WTC11 (cell line): ENCODE measurements around the gene TMEM117. TPM values are rescaled to one million over a fixed set of nuclear protein-coding genes. Genes with fewer than 3 reads are reported as not detected.

Experiments used
- ATAC-seq: fragments of 200-7000 bp; cut with Tn5 transposase; 2 replicates; pipeline ENCODE4 v1.10.0; 2021; ENCODE audit warnings: mild to moderate bottlenecking, moderate library complexity
- CTCF ChIA-PET: fragments of 300-600 bp; sonication (Branson Sonifier 250); formaldehyde crosslinking; loops from one replicate; lab custom pipeline; 2021; ENCODE audit warnings: antibody characterized with exemption; lab: Charles Lee
- POLR2A ChIA-PET: fragments of 350-600 bp; sonication (Branson Sonifier 250); formaldehyde crosslinking; loops from one replicate; lab custom pipeline; 2021; ENCODE audit warnings: antibody characterized with exemption; lab: Charles Lee
- DNase-seq: peaks from one replicate; pipeline ENCODE4 v3.0.0; 2021; ENCODE audit warnings: low spot score
- H3K27ac Mint-ChIP-seq: 2 replicates; pipeline ENCODE4 v1.8.0; 2021; ENCODE audit warnings: mixed read lengths
- H3K27me3 Mint-ChIP-seq: 2 replicates; pipeline ENCODE4 v1.8.0; 2021; ENCODE audit warnings: low read depth, mild to moderate bottlenecking, moderate library complexity, mixed read lengths
- H3K36me3 Mint-ChIP-seq: 2 replicates; pipeline ENCODE4 v1.8.0; 2021; ENCODE audit warnings: mixed read lengths
- H3K4me1 Mint-ChIP-seq: 2 replicates; pipeline ENCODE4 v1.8.0; 2022; ENCODE audit warnings: mixed read lengths
- H3K4me3 Mint-ChIP-seq: 2 replicates; pipeline ENCODE4 v1.8.0; 2021; ENCODE audit warnings: mild to moderate bottlenecking, moderate library complexity, mixed read lengths
- H3K9me3 Mint-ChIP-seq: 2 replicates; pipeline ENCODE4 v1.8.0; 2021; ENCODE audit warnings: mixed read lengths
- ATF2 ChIP-seq: sonication (generic); formaldehyde crosslinking; IDR thresholded peaks from 2 replicates; pipeline ENCODE4 v1.8.1; 2022; ENCODE audit warnings: low read depth, missing genetic modification reagents, borderline replicate concordance
- ATF6 ChIP-seq: sonication (generic); formaldehyde crosslinking; IDR thresholded peaks from 2 replicates; pipeline ENCODE4 v1.8.1; 2023; ENCODE audit warnings: mild to moderate bottlenecking, missing genetic modification reagents
- CREM ChIP-seq: sonication (generic); formaldehyde crosslinking; IDR thresholded peaks from 2 replicates; pipeline ENCODE4 v1.8.1; 2022; ENCODE audit warnings: mild to moderate bottlenecking, missing genetic modification reagents, moderate library complexity
- E2F4 ChIP-seq: sonication (generic); formaldehyde crosslinking; IDR thresholded peaks from 2 replicates; pipeline ENCODE4 v1.8.1; 2022; ENCODE audit warnings: low read depth, mild to moderate bottlenecking, moderate library complexity, missing genetic modification reagents, borderline replicate concordance
- E2F5 ChIP-seq: sonication (generic); formaldehyde crosslinking; IDR thresholded peaks from 2 replicates; pipeline ENCODE4 v1.8.1; 2022; ENCODE audit warnings: mild to moderate bottlenecking, moderate library complexity, missing genetic modification reagents
- ELF4 ChIP-seq: sonication (generic); formaldehyde crosslinking; IDR thresholded peaks from 2 replicates; pipeline ENCODE4 v1.8.1; 2022; ENCODE audit warnings: low read depth, mild to moderate bottlenecking, moderate library complexity, missing genetic modification reagents
- EMX1 ChIP-seq: fragments of 250-450 bp; sonication (Bioruptor Pico); IDR thresholded peaks from 2 replicates; pipeline ENCODE4 v1.8.0; 2021; ENCODE audit warnings: mild to moderate bottlenecking
- GABPB1 ChIP-seq: sonication (generic); formaldehyde crosslinking; IDR thresholded peaks from 2 replicates; pipeline ENCODE4 v1.8.1; 2023; ENCODE audit warnings: mild to moderate bottlenecking, missing genetic modification reagents
- GRHL2 ChIP-seq: fragments of 250-450 bp; sonication (Bioruptor Pico); IDR thresholded peaks from 2 replicates; pipeline ENCODE4 v1.8.0; 2022; ENCODE audit warnings: mild to moderate bottlenecking, moderate library complexity; ENCODE audit not compliant: insufficient replicate concordance, severe bottlenecking
- HMGA2 ChIP-seq: fragments of 250-450 bp; sonication (Bioruptor Pico); IDR thresholded peaks from 2 replicates; pipeline ENCODE4 v1.4.0; 2021; ENCODE audit warnings: mild to moderate bottlenecking, moderate library complexity
- JAZF1 ChIP-seq: fragments of 250-450 bp; sonication (Bioruptor Pico); IDR thresholded peaks from 2 replicates; pipeline ENCODE4 v1.9.0; 2021; ENCODE audit warnings: moderate library complexity, mild to moderate bottlenecking, inconsistent platforms
- JUN ChIP-seq: sonication (generic); formaldehyde crosslinking; IDR thresholded peaks from 2 replicates; pipeline ENCODE4 v1.8.0; 2023; ENCODE audit warnings: mild to moderate bottlenecking, missing genetic modification reagents
- KAT7 ChIP-seq: sonication (generic); formaldehyde crosslinking; IDR thresholded peaks from 2 replicates; pipeline ENCODE4 v1.8.1; 2023; ENCODE audit warnings: missing genetic modification reagents, mild to moderate bottlenecking, borderline replicate concordance
- NFE2L1 ChIP-seq: sonication (generic); formaldehyde crosslinking; IDR thresholded peaks from 2 replicates; pipeline ENCODE4 v1.8.1; 2023; ENCODE audit warnings: missing genetic modification reagents
- NR3C1 ChIP-seq: sonication (generic); formaldehyde crosslinking; conservative IDR thresholded peaks from 2 replicates; pipeline ENCODE4 v1.8.1; 2023; ENCODE audit warnings: low read depth, mild to moderate bottlenecking, missing genetic modification reagents
- OVOL2 ChIP-seq: fragments of 250-450 bp; sonication (Bioruptor Pico); IDR thresholded peaks from 2 replicates; pipeline ENCODE4 v1.9.0; 2021; ENCODE audit warnings: mild to moderate bottlenecking, borderline replicate concordance
- RORB ChIP-seq: fragments of 250-450 bp; sonication (Bioruptor Pico); IDR thresholded peaks from 2 replicates; pipeline ENCODE4 v1.9.0; 2021; ENCODE audit warnings: mild to moderate bottlenecking
- SMAD4 ChIP-seq: sonication (generic); formaldehyde crosslinking; IDR thresholded peaks from 2 replicates; pipeline ENCODE4 v1.8.0; 2022; ENCODE audit warnings: mild to moderate bottlenecking, missing genetic modification reagents
- ZNF263 ChIP-seq: sonication (generic); formaldehyde crosslinking; IDR thresholded peaks from 2 replicates; pipeline ENCODE4 v1.8.1; 2022; ENCODE audit warnings: low read depth, mild to moderate bottlenecking, moderate library complexity, missing genetic modification reagents
- ZNF317 ChIP-seq: sonication (generic); formaldehyde crosslinking; IDR thresholded peaks from 2 replicates; pipeline ENCODE4 v1.8.1; 2023; ENCODE audit warnings: low read depth, mild to moderate bottlenecking, moderate library complexity, missing genetic modification reagents, borderline replicate concordance
- ZNF423 ChIP-seq: fragments of 250-450 bp; sonication (Bioruptor Pico); IDR thresholded peaks from 2 replicates; pipeline ENCODE4 v2.1.2; 2022; ENCODE audit warnings: mild to moderate bottlenecking, moderate library complexity
- ZNF425 ChIP-seq: fragments of 250-450 bp; sonication (Bioruptor Pico); conservative IDR thresholded peaks from 2 replicates; pipeline ENCODE4 v1.9.0; 2021; ENCODE audit warnings: mild to moderate bottlenecking
- ZSCAN18 ChIP-seq: fragments of 250-450 bp; sonication (Bioruptor Pico); IDR thresholded peaks from 2 replicates; pipeline ENCODE4 v2.1.2; 2022; ENCODE audit warnings: mild to moderate bottlenecking, moderate library complexity
- total RNA-seq: library from RNA; stranded (reverse); gene quantifications from 3 replicates; pipeline ENCODE4 v1.2.3, GENCODE V29; 2021

The TMEM117 gene
- total RNA-seq, 1 experiment from 2014 or later = 1.5 TPM

- Mint-ChIP-seq H3K4me1 (peaks cover 7% of the 10 kb centered on the region; the same call in 1 of the 2 replicates), H3K27ac (no peak overlapping the region), H3K36me3 (no peaks in the 10 kb centered on the region), H3K27me3 (no peaks in the 10 kb centered on the region), H3K4me3 (no peak overlapping the region), H3K9me3 (peaks cover 8% of the 10 kb centered on the region; the same call in 1 of the 2 replicates)
- POLR2A ChIA-PET = no interaction called here
- TF ChIP-seq HMGA2 (CRISPR knock-in tag) (no peak), ZNF317 (CRISPR knock-in tag) (no peak), E2F4 (CRISPR knock-in tag) (no peak), CREM (no peak), JAZF1 (no peak), NR3C1 (CRISPR knock-in tag) (no peak), ELF4 (CRISPR knock-in tag) (no peak), NFE2L1 (CRISPR knock-in tag) (no peak), ATF2 (no peak), GRHL2 (CRISPR knock-in tag) (no peak), ZNF423 (no peak), ZNF425 (no peak), KAT7 (CRISPR knock-in tag) (no peak), ZNF263 (CRISPR knock-in tag) (no peak)
- DNase-seq = no peak
- CTCF ChIA-PET = no interaction called here
- ATAC-seq = no peak
These were observed 511.3 kb downstream of the TMEM117 start for GRCh38 chr12:44347145-44347544.

GRCh38 chr12:44357494-44357893 is 521.6 kb downstream of the TMEM117 start:
- Mint-ChIP-seq H3K27ac (no peak overlapping the region), H3K27me3 (no peaks in the 10 kb centered on the region), H3K36me3 (no peaks in the 10 kb centered on the region), H3K4me1 (no peaks in the 10 kb centered on the region)
- no peak for ATAC-seq
- DNase-seq = no peak
- CTCF ChIA-PET = no interaction called here
- no peak for TF ChIP-seq ATF6 (CRISPR knock-in tag)
- no peak for TF ChIP-seq GABPB1 (CRISPR knock-in tag)
- no peak for TF ChIP-seq EMX1 (CRISPR knock-in tag)
- TF ChIP-seq RORB (CRISPR knock-in tag) = no peak
- TF ChIP-seq E2F5 (CRISPR knock-in tag) = no peak
- TF ChIP-seq ZSCAN18 (CRISPR knock-in tag) = no peak
- no peak for TF ChIP-seq E2F4 (CRISPR knock-in tag)
- TF ChIP-seq NFE2L1 (CRISPR knock-in tag) = no peak
- TF ChIP-seq ZNF317 (CRISPR knock-in tag) = no peak
- no peak for TF ChIP-seq JUN (CRISPR knock-in tag)
- no peak for TF ChIP-seq OVOL2 (CRISPR knock-in tag)
- no peak for TF ChIP-seq SMAD4 (CRISPR knock-in tag)
- TF ChIP-seq, all 79 proteins: peak for 0
- Mint-ChIP-seq H3K4me3 (no peak overlapping the region), H3K9me3 (peaks cover 17% of the 10 kb centered on the region)
- POLR2A ChIA-PET = no interaction called here
